ENCODE data around the gene KIFAP3. TPM values are rescaled to one million over a fixed set of nuclear protein-coding genes. Genes with fewer than 3 reads are reported as not detected.

Gene KIFAP3
- total RNA-seq, 2 experiments from 2014 or later = 10.5 to 12.5 TPM

GRCh38 chr1:169877800-169878491 lies 196.5 kb downstream of the KIFAP3 start:
- CTCF ChIA-PET (ENCODE audit: unreplicated experiment) = no interaction called here

GRCh38 chr1:169874229-169874628 lies 200.3 kb downstream of the KIFAP3 start:
- intact Hi-C loops (cut with micrococcal nuclease; ENCODE audit: unreplicated experiment) = no loop called here
- POLR2A ChIA-PET = interaction anchor here (0.6 kb wide), 1 partner anchor 1689 kb away, joined by 3 read pairs; no protein-coding TSS in a partner anchor
- Histone ChIP-seq H3K4me1 (ENCODE audit: insufficient read depth, low read length, poor library complexity, severe bottlenecking) (peaks cover 11% of the 10 kb centered on the region), H3K9me3 (ENCODE audit: low read length) (no peaks in the 10 kb centered on the region), H3K79me2 (ENCODE audit: insufficient read depth, low read depth, low read length) (no peaks in the 10 kb centered on the region), H3K9me2 (ENCODE audit: insufficient read depth, low read length) (no peaks in the 10 kb centered on the region), H4K20me1 (ENCODE audit: insufficient read depth, low read length) (no peaks in the 10 kb centered on the region), H3K4me2 (ENCODE audit: low read length) (no peak overlapping the region), H3K36me3 (ENCODE audit: insufficient read depth, low read length) (peaks cover 81% of the 10 kb centered on the region), H2AFZ (ENCODE audit: low read length) (no peak overlapping the region), H3K4me3 (ENCODE audit: low read depth, low read length, poor library complexity, severe bottlenecking) (no peak overlapping the region), H3K27ac (ENCODE audit: low read depth, low read length, poor library complexity, severe bottlenecking) (no peak overlapping the region)
- DNase-seq (ENCODE audit: low spot score) = no peak
- TF ChIP-seq EZH2phosphoT487 (IDR thresholded peaks at IDR 0.05; ENCODE audit: borderline replicate concordance, low read depth, low read length) = no peak
- no peak for TF ChIP-seq CTCF (conservative IDR thresholded peaks at IDR 0.05; ENCODE audit: low read length)
- BruUV-seq (replicated peaks) = no TSS peak
- CTCF ChIA-PET (ENCODE audit: unreplicated experiment) = no interaction called here

More at GRCh38 chr1:169877800-169878491, 196.5 kb downstream of the KIFAP3 start:
- BruUV-seq (replicated peaks) = no TSS peak
- POLR2A ChIA-PET = no interaction called here
- TF ChIP-seq EZH2phosphoT487 (IDR thresholded peaks at IDR 0.05; ENCODE audit: borderline replicate concordance, low read depth, low read length) = no peak
- TF ChIP-seq CTCF (conservative IDR thresholded peaks at IDR 0.05; ENCODE audit: low read length) = no peak
- peaks cover 44% of the 10 kb centered on the region for H3K36me3 ChIP-seq (ENCODE audit: insufficient read depth, low read length)
- intact Hi-C loops (cut with micrococcal nuclease; ENCODE audit: unreplicated experiment) = no loop called here
- no peaks in the 10 kb centered on the region for H3K79me2 ChIP-seq (ENCODE audit: insufficient read depth, low read depth, low read length)
- peaks cover 15% of the 10 kb centered on the region for H3K4me1 ChIP-seq (ENCODE audit: insufficient read depth, low read length, poor library complexity, severe bottlenecking)
- H3K9me2 ChIP-seq (ENCODE audit: insufficient read depth, low read length) = no peaks in the 10 kb centered on the region
- H3K9me3 ChIP-seq (ENCODE audit: low read length) = no peaks in the 10 kb centered on the region
- no peaks in the 10 kb centered on the region for H4K20me1 ChIP-seq (ENCODE audit: insufficient read depth, low read length)
- DNase-seq (ENCODE audit: low spot score) = no peak
- H3K4me3 ChIP-seq (ENCODE audit: low read depth, low read length, poor library complexity, severe bottlenecking) = no peak overlapping the region
- H3K27ac ChIP-seq (ENCODE audit: low read depth, low read length, poor library complexity, severe bottlenecking) = no peak overlapping the region
- no peak overlapping the region for H2AFZ ChIP-seq (ENCODE audit: low read length)
- H3K4me2 ChIP-seq (ENCODE audit: low read length) = no peak overlapping the region

DNA sequence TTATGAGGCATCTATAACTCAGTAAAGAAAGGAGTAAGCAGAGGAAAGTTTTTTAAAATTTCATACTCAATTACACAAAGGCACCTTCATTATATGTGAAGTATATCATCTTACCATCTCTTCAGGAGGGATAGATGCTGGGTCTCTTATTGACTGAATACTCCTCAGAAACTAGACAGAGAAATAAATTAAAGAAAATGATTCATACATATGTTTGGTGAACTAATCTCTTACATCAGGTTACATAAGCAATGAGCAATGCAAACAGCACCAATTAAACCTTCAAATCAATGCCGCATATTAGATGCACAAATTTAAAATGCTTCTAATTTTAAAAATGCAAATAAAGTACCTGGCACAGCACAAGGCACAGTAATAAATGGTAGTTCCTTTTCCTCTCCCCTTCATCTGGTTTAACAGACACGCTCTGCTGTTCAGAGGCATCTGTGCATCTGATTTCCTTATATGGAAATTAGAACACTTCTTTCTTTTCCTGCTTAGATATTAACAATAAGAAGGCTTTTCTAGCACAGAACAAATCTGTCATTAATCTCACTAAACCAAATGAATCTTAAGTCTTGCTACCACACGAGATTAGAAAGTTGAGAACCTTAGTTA lies 200.8 kb downstream of the KIFAP3 start:
- Histone ChIP-seq H3K4me1 (ENCODE audit: insufficient read depth, low read length, poor library complexity, severe bottlenecking) (peaks cover 6% of the 10 kb centered on the region), H3K27ac (ENCODE audit: low read depth, low read length, poor library complexity, severe bottlenecking) (no peak overlapping the region), H3K36me3 (ENCODE audit: insufficient read depth, low read length) (peaks cover 86% of the 10 kb centered on the region), H3K4me3 (ENCODE audit: low read depth, low read length, poor library complexity, severe bottlenecking) (no peak overlapping the region), H3K4me2 (ENCODE audit: low read length) (no peak overlapping the region), H3K9me3 (ENCODE audit: low read length) (no peaks in the 10 kb centered on the region), H3K9me2 (ENCODE audit: insufficient read depth, low read length) (no peaks in the 10 kb centered on the region), H4K20me1 (ENCODE audit: insufficient read depth, low read length) (no peaks in the 10 kb centered on the region), H3K79me2 (ENCODE audit: insufficient read depth, low read depth, low read length) (no peaks in the 10 kb centered on the region), H2AFZ (ENCODE audit: low read length) (no peak overlapping the region)
- no peak for DNase-seq (ENCODE audit: low spot score)
- TF ChIP-seq CTCF (conservative IDR thresholded peaks at IDR 0.05; ENCODE audit: low read length) = no peak
- TF ChIP-seq EZH2phosphoT487 (IDR thresholded peaks at IDR 0.05; ENCODE audit: borderline replicate concordance, low read depth, low read length) = no peak
- POLR2A ChIA-PET = interaction anchor here (0.6 kb wide), 1 partner anchor 1688 kb away, joined by 3 read pairs; no protein-coding TSS in a partner anchor
- CTCF ChIA-PET (ENCODE audit: unreplicated experiment) = no interaction called here
- intact Hi-C loops (cut with micrococcal nuclease; ENCODE audit: unreplicated experiment) = no loop called here
- no TSS peak for BruUV-seq (replicated peaks)

Data from OCI-LY7 (cell line).